Measurements from ENCODE around the gene CES2. TPM values are rescaled to one million over a fixed set of nuclear protein-coding genes. Genes with fewer than 3 reads are reported as not detected.

The CES2 gene
- total and polyA plus RNA-seq, 2 donors (not counting 3 experiments of a cell fraction or from before 2014, with no cell fraction given), result 19.1 to 28.8 TPM

- dilution Hi-C loops (cut with MboI; ENCODE audit: extremely low pct_ligation_motif_present, low sequenced_read_pairs) (no loop called here), intact Hi-C loops (cut with micrococcal nuclease) (loop anchor here (10.0 kb wide), 1 partner anchor 1961 kb away; no protein-coding TSS in a partner anchor)
- no peak for TF ChIP-seq CTCF (IDR thresholded peaks at IDR 0.05; ENCODE audit: extremely low read depth in 1 of 2, insufficient read depth in 1 of 2, low read depth in 1 of 2, low read length in 2 of 2)
- TF ChIP-seq MAX (IDR thresholded peaks at IDR 0.05; ENCODE audit: insufficient read depth, insufficient read length), result no peak
- TF ChIP-seq MYC (IDR thresholded peaks at IDR 0.05; ENCODE audit: low read depth, low read length), result no peak
- no peak for TF ChIP-seq GATA2 (IDR thresholded peaks at IDR 0.05; ENCODE audit: insufficient read depth, insufficient read length, low read depth, low read length)
- no peak for TF ChIP-seq POLR2A (IDR thresholded peaks at IDR 0.05; ENCODE audit: low read depth, low read length)
- no peak for TF ChIP-seq FOS (IDR thresholded peaks at IDR 0.05; ENCODE audit: borderline replicate concordance, insufficient read depth, low read length)
- FAIRE-seq (no peak), DNase-seq (ENCODE audit: low read depth, low spot score) (no peak)
- H3K27me3 ChIP-seq (ENCODE audit: control insufficient read depth in 2 of 2, insufficient read depth in 2 of 2, low read length in 2 of 2), result no peaks in the 10 kb centered on the region
- H3K79me2 ChIP-seq (ENCODE audit: control insufficient read depth, insufficient read depth, low read length), result no peaks in the 10 kb centered on the region
- CTCF ChIA-PET, result interaction anchor here (0.6 to 5.2 kb wide), 8 partner anchors 9 to 261 kb away, joined by 3 to 72 read pairs (median 16); partner anchors contain the start of genes PDP2 and RRAD
- H3K4me3 ChIP-seq (replicated peaks in 1 of 3; ENCODE audit: insufficient read depth in 1 of 3, low read depth in 1 of 3, low read length in 3 of 3), result no peak overlapping the region
- H2AFZ ChIP-seq (ENCODE audit: low read depth, low read length), result no peak overlapping the region
- H3K36me3 ChIP-seq (ENCODE audit: control insufficient read depth in 2 of 2, extremely low read depth in 1 of 2, insufficient read depth in 2 of 2, low read length in 2 of 2), result no peaks in the 10 kb centered on the region
- no peak overlapping the region for H3K4me2 ChIP-seq (ENCODE audit: insufficient read depth, low read length)
- H3K9me1 ChIP-seq (replicated peaks; ENCODE audit: control insufficient read depth, extremely low read depth, insufficient read depth, low read length), result no peaks in the 10 kb centered on the region
- POLR2A ChIA-PET, result no interaction called here
- H3K27ac ChIP-seq (ENCODE audit: insufficient read depth, low read depth, low read length), result no peak overlapping the region
- H4K20me1 ChIP-seq (replicated peaks; ENCODE audit: control insufficient read depth, extremely low read depth, insufficient read depth, low read length), result no peaks in the 10 kb centered on the region
- H3K9me3 ChIP-seq (replicated peaks; ENCODE audit: control insufficient read depth, insufficient read depth, low read length), result no peaks in the 10 kb centered on the region
- BruUV-seq (replicated peaks), result no TSS peak
- no peak overlapping the region for H3K9ac ChIP-seq (replicated peaks; ENCODE audit: extremely low read depth, insufficient read depth, low read length)
- H3K4me1 ChIP-seq (ENCODE audit: control insufficient read depth, extremely low read depth, insufficient read depth, low read length), result no peaks in the 10 kb centered on the region
Observed at GRCh38 chr16:66894055-66894454, 41.3 kb upstream of the CES2 start.

Data from endothelial cell of umbilical vein (primary cell).